ENCODE data around the gene BUD23. TPM values are rescaled to one million over a fixed set of nuclear protein-coding genes. Genes with fewer than 3 reads are reported as not detected.

BUD23 gene
- total RNA-seq, 3 donors from 2014 or later: 39.5 to 49.8 (median 41.0) TPM

DNA sequence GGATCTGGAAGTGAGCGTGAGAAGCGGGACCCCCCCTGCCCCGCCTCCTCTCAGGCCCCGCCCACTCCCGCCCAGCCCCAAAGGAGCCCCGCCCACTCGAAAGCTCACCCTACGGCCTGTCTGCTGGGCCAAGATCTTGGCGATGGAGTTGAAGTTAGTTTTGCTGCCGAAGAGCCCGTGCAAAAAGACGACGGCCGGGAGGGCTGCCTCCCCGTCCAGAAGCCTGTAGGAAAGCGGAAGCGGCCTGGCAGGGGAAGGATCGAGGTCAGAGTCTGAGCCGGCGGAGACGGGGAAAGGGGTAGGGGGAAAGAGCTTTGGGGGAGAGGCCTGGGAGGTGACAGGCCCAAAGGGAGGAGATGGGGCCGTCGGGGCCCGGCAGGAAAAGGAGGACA is 54.8 kb downstream of the BUD23 start:
- H3K4me3 ChIP-seq: peak overlapping the region; percentile 71 to 84 (median 73)
- no peaks in the 10 kb centered on the region for H3K36me3 ChIP-seq
- TF ChIP-seq POLR2AphosphoS5 (IDR thresholded peaks at IDR 0.05) (no peak), POLR2A (IDR thresholded peaks at IDR 0.05) (no peak)
- TF ChIP-seq, protein P1, sequence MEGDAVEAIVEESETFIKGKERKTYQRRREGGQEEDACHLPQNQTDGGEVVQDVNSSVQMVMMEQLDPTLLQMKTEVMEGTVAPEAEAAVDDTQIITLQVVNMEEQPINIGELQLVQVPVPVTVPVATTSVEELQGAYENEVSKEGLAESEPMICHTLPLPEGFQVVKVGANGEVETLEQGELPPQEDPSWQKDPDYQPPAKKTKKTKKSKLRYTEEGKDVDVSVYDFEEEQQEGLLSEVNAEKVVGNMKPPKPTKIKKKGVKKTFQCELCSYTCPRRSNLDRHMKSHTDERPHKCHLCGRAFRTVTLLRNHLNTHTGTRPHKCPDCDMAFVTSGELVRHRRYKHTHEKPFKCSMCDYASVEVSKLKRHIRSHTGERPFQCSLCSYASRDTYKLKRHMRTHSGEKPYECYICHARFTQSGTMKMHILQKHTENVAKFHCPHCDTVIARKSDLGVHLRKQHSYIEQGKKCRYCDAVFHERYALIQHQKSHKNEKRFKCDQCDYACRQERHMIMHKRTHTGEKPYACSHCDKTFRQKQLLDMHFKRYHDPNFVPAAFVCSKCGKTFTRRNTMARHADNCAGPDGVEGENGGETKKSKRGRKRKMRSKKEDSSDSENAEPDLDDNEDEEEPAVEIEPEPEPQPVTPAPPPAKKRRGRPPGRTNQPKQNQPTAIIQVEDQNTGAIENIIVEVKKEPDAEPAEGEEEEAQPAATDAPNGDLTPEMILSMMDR (IDR thresholded peaks at IDR 0.05): no peak
- H3K4me1 ChIP-seq: peaks cover 0 to 20% of the 10 kb centered on the region in 2 donors
- H3K9me3 ChIP-seq: no peaks in the 10 kb centered on the region
- intact Hi-C loops (cut with DNase I; ENCODE audit: low total_unique reads): no loop called here
- peak in 1 of 2 donors; percentile 44 for DNase-seq (ENCODE audit: low spot score in 2 of 2)
- H3K27ac ChIP-seq: peak overlapping the region; percentile 97 to 99
- H3K27me3 ChIP-seq: no peaks in the 10 kb centered on the region

DNA sequence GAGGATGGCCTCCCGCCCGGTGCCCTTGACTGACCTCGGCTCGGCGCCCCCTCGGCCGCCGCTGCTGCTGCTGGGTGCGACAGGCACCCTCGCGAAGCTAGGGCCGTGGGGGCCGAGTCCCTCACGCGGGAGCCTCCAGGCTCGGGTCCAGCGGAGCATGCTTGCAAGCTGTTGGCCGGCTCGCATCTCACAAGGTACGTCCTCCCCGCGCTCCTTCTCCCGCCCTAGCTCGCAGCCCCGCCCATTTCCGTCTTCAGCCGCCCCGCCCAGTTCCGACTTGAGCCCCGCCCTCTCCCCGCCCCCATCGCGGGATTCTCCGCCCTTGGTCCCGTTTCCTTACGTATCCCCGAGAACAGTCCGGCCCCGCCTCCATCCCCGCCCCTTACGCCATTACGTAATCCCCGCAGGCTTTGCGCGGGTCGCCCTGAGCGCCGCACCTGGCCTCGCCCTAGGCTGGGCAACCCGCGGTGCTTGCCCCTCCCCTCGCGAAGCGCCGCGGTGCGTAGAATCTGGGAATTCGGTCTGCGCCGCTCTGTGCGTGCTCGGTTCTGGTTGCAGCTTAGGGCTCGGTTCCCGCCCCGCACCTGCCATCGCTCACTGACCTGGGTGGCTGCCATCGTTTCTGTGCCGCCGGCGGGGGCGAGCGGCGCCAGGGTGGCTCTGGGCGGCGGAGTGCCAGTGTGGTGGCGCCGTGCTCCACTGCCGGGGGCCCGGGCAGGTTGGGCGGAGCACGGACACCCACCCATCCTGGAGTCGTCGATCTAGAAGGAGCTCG is 55.4 kb downstream of the BUD23 start, which contains the start of gene ABHD11:
Gene ABHD11 (minus strand): TSS at position 191 of the 775 bp plus-strand sequence. CDS start 32 bp downstream, at position 159.
- Histone ChIP-seq H3K36me3 (no peaks in the 10 kb centered on the region), H3K9me3 (no peaks in the 10 kb centered on the region), H3K4me1 (peaks cover 0 to 20% of the 10 kb centered on the region in 2 donors), H3K27me3 (no peaks in the 10 kb centered on the region), H3K27ac (peak within 1 kb of the TSS; percentile 97 to 99), H3K4me3 (peak within 1 kb of the TSS; percentile 71 to 84 (median 73))
- DNase-seq (ENCODE audit: low spot score in 2 of 2): peak; percentile 97 to 100
- peak; percentile 95 to 98 (median 98) for TF ChIP-seq POLR2AphosphoS5 (IDR thresholded peaks at IDR 0.05)
- TF ChIP-seq, protein P1 (IDR thresholded peaks at IDR 0.05): no peak
- TF ChIP-seq POLR2A (IDR thresholded peaks at IDR 0.05): peak; percentile 70
- intact Hi-C loops (cut with DNase I; ENCODE audit: low total_unique reads): no loop called here

DNA sequence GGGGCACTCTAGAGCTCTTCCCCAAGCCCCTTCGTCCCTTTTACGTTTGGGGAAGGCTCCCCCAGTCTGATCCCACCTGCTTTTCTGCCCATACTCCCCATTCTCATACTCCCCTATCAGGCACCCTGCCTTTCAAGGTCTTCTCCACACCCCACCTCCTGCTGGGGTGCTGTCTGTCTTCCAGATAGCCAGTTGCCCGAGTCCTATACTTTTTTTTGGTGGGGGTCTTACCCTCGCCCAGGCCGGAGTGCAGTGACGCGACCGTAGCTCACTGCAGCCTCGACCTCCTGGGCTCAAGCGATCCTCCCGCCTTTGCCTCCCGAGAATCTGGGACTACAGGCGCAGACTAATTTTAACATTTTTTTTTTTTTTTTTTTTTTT is 56.0 kb downstream of the BUD23 start:
- peak overlapping the region; percentile 71 to 84 (median 73) for H3K4me3 ChIP-seq
- H3K9me3 ChIP-seq: no peaks in the 10 kb centered on the region
- no peaks in the 10 kb centered on the region for H3K27me3 ChIP-seq
- peak in 1 of 2 donors; percentile 40 for DNase-seq (ENCODE audit: low spot score in 2 of 2)
- intact Hi-C loops (cut with DNase I; ENCODE audit: low total_unique reads): no loop called here
- no peaks in the 10 kb centered on the region for H3K36me3 ChIP-seq
- H3K27ac ChIP-seq: peak overlapping the region; percentile 97 to 99
- TF ChIP-seq, protein P1 (IDR thresholded peaks at IDR 0.05): no peak
- TF ChIP-seq POLR2AphosphoS5 (IDR thresholded peaks at IDR 0.05) (no peak), POLR2A (IDR thresholded peaks at IDR 0.05) (no peak)
- H3K4me1 ChIP-seq: peaks cover 0 to 20% of the 10 kb centered on the region in 2 donors

DNA sequence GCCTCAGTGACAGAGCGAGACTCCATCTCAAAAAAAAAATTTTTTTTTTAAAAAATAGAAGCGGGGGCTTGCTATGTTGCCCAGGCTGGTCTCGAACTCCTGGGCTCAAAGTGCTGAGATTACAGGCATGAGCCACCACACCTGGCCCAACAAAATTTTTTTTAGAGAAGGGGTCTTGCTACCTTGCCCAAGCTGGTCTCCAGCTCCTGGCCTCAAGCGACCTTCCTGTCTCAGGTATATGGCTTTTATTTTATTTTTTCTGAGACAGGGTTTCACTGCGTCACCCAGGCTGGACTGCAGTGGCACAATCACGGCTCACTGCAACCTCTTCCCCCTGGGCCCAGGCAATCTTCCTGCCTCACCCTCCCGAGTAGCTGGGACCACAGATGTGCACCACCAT is 56.8 kb downstream of the BUD23 start:
- Histone ChIP-seq H3K9me3 (no peaks in the 10 kb centered on the region), H3K27me3 (no peaks in the 10 kb centered on the region), H3K36me3 (no peaks in the 10 kb centered on the region), H3K27ac (peak overlapping the region; percentile 66 to 99), H3K4me1 (peaks cover 0 to 20% of the 10 kb centered on the region in 2 donors), H3K4me3 (no peak overlapping the region)
- TF ChIP-seq POLR2AphosphoS5 (IDR thresholded peaks at IDR 0.05): no peak
- TF ChIP-seq POLR2A (IDR thresholded peaks at IDR 0.05): no peak
- TF ChIP-seq, protein P1 (IDR thresholded peaks at IDR 0.05): no peak
- intact Hi-C loops (cut with DNase I; ENCODE audit: low total_unique reads): no loop called here
- DNase-seq (ENCODE audit: low spot score in 2 of 2): no peak

DNA sequence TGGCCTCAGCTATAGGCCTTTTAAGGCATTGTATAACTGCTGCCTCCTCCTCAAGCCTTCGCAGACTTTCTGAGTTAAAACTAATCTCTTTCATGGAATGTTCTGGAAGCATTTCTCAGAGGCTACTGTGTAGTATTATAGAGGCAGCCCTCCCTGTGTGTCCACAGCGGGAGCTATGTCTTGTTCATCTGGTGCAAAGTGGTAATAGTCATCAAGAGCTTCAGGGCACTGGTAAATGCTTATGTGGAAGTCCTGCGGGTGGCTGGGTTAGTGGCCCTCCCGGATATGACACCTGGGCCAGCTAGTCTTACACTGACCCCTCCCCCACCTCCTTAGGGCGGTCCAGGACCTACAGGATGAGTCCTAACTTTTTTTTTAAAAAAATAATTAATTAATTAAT is 57.4 kb downstream of the BUD23 start:
- peak overlapping the region; percentile 66 to 99 for H3K27ac ChIP-seq
- no peak for TF ChIP-seq POLR2A (IDR thresholded peaks at IDR 0.05)
- TF ChIP-seq, protein P1 (IDR thresholded peaks at IDR 0.05): no peak
- no peak for TF ChIP-seq POLR2AphosphoS5 (IDR thresholded peaks at IDR 0.05)
- H3K36me3 ChIP-seq: no peaks in the 10 kb centered on the region
- peaks cover 0 to 22% of the 10 kb centered on the region in 2 donors for H3K4me1 ChIP-seq
- H3K27me3 ChIP-seq: no peaks in the 10 kb centered on the region
- peak in 1 of 2 donors; percentile 50 for DNase-seq (ENCODE audit: low spot score in 2 of 2)
- H3K9me3 ChIP-seq: no peaks in the 10 kb centered on the region
- no peak overlapping the region for H3K4me3 ChIP-seq
- intact Hi-C loops (cut with DNase I; ENCODE audit: low total_unique reads): no loop called here

All from breast epithelium (tissue), 4 donors.